Activated CD4-positive, alpha-beta memory T cell treated with anti-CD3 and anti-CD28 coated beads, Interleukin-2, amount 10 ng/mL, durations not matched to agents 7 days and 5 days (primary cell): ENCODE results near the gene FDXR. TPM values are rescaled to one million over a fixed set of nuclear protein-coding genes. Genes with fewer than 3 reads are reported as not detected.

ENCODE experiments used
- CTCF ChIA-PET: fragments of 350-600 bp; sonication (Branson Sonifier 250); formaldehyde crosslinking; loops from one replicate; lab custom pipeline; 2021; ENCODE audit warnings: antibody characterized with exemption, inconsistent platforms; lab: Charles Lee
- POLR2A ChIA-PET: fragments of 350-600 bp; sonication (Branson Sonifier 250); formaldehyde crosslinking; loops from one replicate; lab custom pipeline; 2021; ENCODE audit warnings: antibody characterized with exemption; lab: Charles Lee
- DNase-seq: peaks from one replicate; pipeline ENCODE4 v3.0.0-alpha.2; 2020
- H3K27ac Mint-ChIP-seq: one replicate; pipeline ENCODE4 v1.8.0; 2021; ENCODE audit warnings: mild to moderate bottlenecking, mixed read lengths
- H3K27me3 Mint-ChIP-seq: one replicate; pipeline ENCODE4 v1.8.0; 2021; ENCODE audit warnings: mixed read lengths
- H3K36me3 Mint-ChIP-seq: one replicate; pipeline ENCODE4 v1.8.0; 2021; ENCODE audit warnings: low read depth, mixed read lengths
- H3K4me1 Mint-ChIP-seq: one replicate; pipeline ENCODE4 v1.8.0; 2021; ENCODE audit warnings: mixed read lengths
- H3K4me3 Mint-ChIP-seq: one replicate; pipeline ENCODE4 v1.8.0; 2021; ENCODE audit warnings: mild to moderate bottlenecking, mixed read lengths
- H3K9me3 Mint-ChIP-seq: one replicate; pipeline ENCODE4 v1.8.0; 2021; ENCODE audit warnings: mixed read lengths
- total RNA-seq, 2 experiments: library from RNA; stranded (reverse); gene quantifications; one replicate each; pipeline ENCODE4 v1.2.3, GENCODE V29; 2021

The FDXR gene
- total RNA-seq, 2 experiments from 2014 or later: 22.9 to 24.0 TPM

GRCh38 chr17:74850310-74850709 lies 22.5 kb downstream of the FDXR start:
- CTCF ChIA-PET: interaction anchor here (1.2 kb wide), 1 partner anchor 12 kb away, joined by 3 read pairs; no protein-coding TSS in a partner anchor

DNA sequence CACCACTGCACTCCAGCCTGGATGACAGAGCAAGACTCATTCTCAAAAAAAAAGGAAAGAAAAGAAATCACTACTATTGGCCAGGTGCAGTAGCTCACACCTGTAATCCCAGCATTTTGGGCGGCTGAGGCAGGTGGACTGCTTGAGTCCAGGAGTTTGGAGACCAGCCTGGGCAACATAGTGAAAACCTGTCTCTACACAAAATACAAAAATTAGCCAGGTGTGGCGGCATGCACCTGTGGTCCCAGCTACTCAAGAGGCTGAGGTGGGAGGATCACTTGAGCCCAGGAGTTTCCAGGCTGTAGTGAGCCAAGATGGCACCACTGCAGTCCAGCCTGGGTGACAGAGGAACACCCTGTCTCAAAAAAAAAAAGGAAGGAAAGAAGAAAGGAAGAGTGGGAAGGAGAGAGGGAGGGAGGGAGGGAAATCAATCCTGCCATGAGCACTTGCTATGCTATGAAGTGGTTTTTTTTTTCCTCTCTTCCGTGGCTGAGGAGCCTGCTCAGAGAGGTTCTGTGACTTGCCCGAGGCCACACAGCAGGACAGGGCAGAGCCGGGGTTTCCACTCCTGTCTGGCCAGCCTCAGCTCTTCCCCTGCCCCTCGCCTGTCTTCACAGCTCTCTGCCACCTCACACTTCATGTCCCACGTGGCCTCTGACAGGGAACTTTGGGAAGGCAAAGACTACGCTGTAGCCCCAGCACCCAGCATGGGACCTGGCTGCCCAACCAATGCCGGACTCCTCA lies 24.0 kb downstream of the FDXR start:
- Mint-ChIP-seq H3K4me3 (no peak overlapping the region), H3K4me1 (peaks cover 9% of the 10 kb centered on the region), H3K9me3 (no peaks in the 10 kb centered on the region), H3K27ac (no peak overlapping the region), H3K27me3 (peaks cover 19% of the 10 kb centered on the region), H3K36me3 (no peaks in the 10 kb centered on the region)
- no peak for DNase-seq
- ChIA-PET POLR2A (no interaction called here), CTCF (interaction anchor here (1.2 kb wide), 1 partner anchor 15 kb away, joined by 3 read pairs; no protein-coding TSS in a partner anchor)

More at GRCh38 chr17:74850310-74850709, 22.5 kb downstream of the FDXR start:
- DNase-seq: no peak
- Mint-ChIP-seq H3K9me3 (no peaks in the 10 kb centered on the region), H3K27ac (no peak overlapping the region), H3K4me3 (no peak overlapping the region), H3K4me1 (peaks cover 9% of the 10 kb centered on the region), H3K27me3 (peaks cover 30% of the 10 kb centered on the region), H3K36me3 (no peaks in the 10 kb centered on the region)
- POLR2A ChIA-PET: interaction anchor here (1.0 to 3.0 kb wide), 2 partner anchors 23 to 70 kb away, joined by 3 to 11 read pairs; partner anchors contain the start of gene FDXR

DNA sequence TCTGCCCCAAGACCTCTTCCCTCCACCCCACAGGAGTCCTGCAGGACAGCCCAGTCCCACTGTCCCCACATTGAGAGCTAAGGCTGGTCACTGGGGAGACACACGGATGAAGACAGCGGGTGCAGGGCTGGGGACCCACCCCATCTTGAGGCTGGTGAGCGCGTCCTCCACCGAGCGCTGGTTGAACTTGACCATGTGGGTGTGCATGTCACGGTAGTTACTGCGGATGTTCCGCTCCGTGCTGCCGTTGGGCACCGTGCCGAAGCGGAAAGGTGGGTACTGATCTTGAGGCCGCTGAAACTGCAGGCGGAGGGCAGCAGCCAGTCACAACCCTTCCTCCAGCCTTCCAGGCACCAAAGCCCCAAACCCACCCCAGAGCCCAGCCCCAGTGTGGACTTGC lies 26.2 kb downstream of the FDXR start:
- no peaks in the 10 kb centered on the region for H3K9me3 Mint-ChIP-seq
- H3K4me3 Mint-ChIP-seq: no peak overlapping the region
- no peaks in the 10 kb centered on the region for H3K4me1 Mint-ChIP-seq
- no peak overlapping the region for H3K27ac Mint-ChIP-seq
- CTCF ChIA-PET: no interaction called here
- H3K36me3 Mint-ChIP-seq: no peaks in the 10 kb centered on the region
- no peak for DNase-seq
- peaks cover 19% of the 10 kb centered on the region for H3K27me3 Mint-ChIP-seq
- POLR2A ChIA-PET: interaction anchor here (1.1 kb wide), 1 partner anchor 26 kb away, joined by 3 read pairs; the partner anchor contains the start of gene FDXR

- Mint-ChIP-seq H3K4me3 (no peak overlapping the region), H3K36me3 (peaks cover 2% of the 10 kb centered on the region), H3K9me3 (no peaks in the 10 kb centered on the region), H3K4me1 (peaks cover 10% of the 10 kb centered on the region), H3K27me3 (peaks cover 16% of the 10 kb centered on the region), H3K27ac (no peak overlapping the region)
- DNase-seq: no peak
- CTCF ChIA-PET: interaction anchor here (1.1 to 1.7 kb wide), 5 partner anchors 13 to 186 kb away, joined by 3 to 5 read pairs (median 4); partner anchors contain the start of genes FDXR and GRIN2C
- POLR2A ChIA-PET: interaction anchor here (0.7 to 1.5 kb wide), 2 partner anchors 10 to 169 kb away, joined by 3 to 4 read pairs; partner anchors contain the start of gene MRPL58
Observed at GRCh38 chr17:74843352-74843627, 29.5 kb downstream of the FDXR start.

GRCh38 chr17:74842599-74843351 lies 30.0 kb downstream of the FDXR start:
- no peak overlapping the region for H3K4me3 Mint-ChIP-seq
- CTCF ChIA-PET: interaction anchor here (1.2 to 1.7 kb wide), 4 partner anchors 13 to 186 kb away, joined by 3 to 5 read pairs (median 4); partner anchors contain the start of gene FDXR
- H3K27me3 Mint-ChIP-seq: peaks cover 16% of the 10 kb centered on the region
- no peaks in the 10 kb centered on the region for H3K9me3 Mint-ChIP-seq
- peaks cover 10% of the 10 kb centered on the region for H3K4me1 Mint-ChIP-seq
- DNase-seq: no peak
- H3K27ac Mint-ChIP-seq: no peak overlapping the region
- peaks cover 2% of the 10 kb centered on the region for H3K36me3 Mint-ChIP-seq
- POLR2A ChIA-PET: interaction anchor here (0.7 to 1.5 kb wide), 2 partner anchors 10 to 169 kb away, joined by 3 to 4 read pairs; partner anchors contain the start of gene MRPL58

- DNase-seq: no peak
- ChIA-PET POLR2A (interaction anchor here (1.6 kb wide), 1 partner anchor 21 kb away, joined by 5 read pairs; no protein-coding TSS in a partner anchor), CTCF (interaction anchor here (1.2 to 1.7 kb wide), 2 partner anchors 23 to 31 kb away, joined by 4 to 5 read pairs; partner anchors contain the start of gene FDXR)
- H3K4me1 Mint-ChIP-seq: peaks cover 10% of the 10 kb centered on the region
- H3K27ac Mint-ChIP-seq: no peak overlapping the region
- no peaks in the 10 kb centered on the region for H3K9me3 Mint-ChIP-seq
- H3K36me3 Mint-ChIP-seq: peaks cover 2% of the 10 kb centered on the region
- no peak overlapping the region for H3K4me3 Mint-ChIP-seq
- peaks cover 16% of the 10 kb centered on the region for H3K27me3 Mint-ChIP-seq
Observed at GRCh38 chr17:74842146-74842598, 30.6 kb downstream of the FDXR start.

- DNase-seq: no peak
- Mint-ChIP-seq H3K36me3 (peaks cover 10% of the 10 kb centered on the region), H3K27ac (no peak overlapping the region), H3K4me3 (no peak overlapping the region), H3K9me3 (no peaks in the 10 kb centered on the region), H3K4me1 (peaks cover 10% of the 10 kb centered on the region), H3K27me3 (peaks cover 16% of the 10 kb centered on the region)
- ChIA-PET POLR2A (interaction anchor here (1.6 kb wide), 1 partner anchor 23 kb away, joined by 5 read pairs; no protein-coding TSS in a partner anchor), CTCF (no interaction called here)
Observed at GRCh38 chr17:74840989-74841666, 31.7 kb downstream of the FDXR start.

GRCh38 chr17:74839990-74840852 lies 32.6 kb downstream of the FDXR start:
- ChIA-PET POLR2A (interaction anchor here (1.6 kb wide), 1 partner anchor 23 kb away, joined by 5 read pairs; no protein-coding TSS in a partner anchor), CTCF (no interaction called here)
- no peak for DNase-seq
- Mint-ChIP-seq H3K4me3 (no peak overlapping the region), H3K27ac (no peak overlapping the region), H3K4me1 (peaks cover 10% of the 10 kb centered on the region), H3K27me3 (peaks cover 16% of the 10 kb centered on the region), H3K9me3 (no peaks in the 10 kb centered on the region), H3K36me3 (peaks cover 14% of the 10 kb centered on the region)

DNA sequence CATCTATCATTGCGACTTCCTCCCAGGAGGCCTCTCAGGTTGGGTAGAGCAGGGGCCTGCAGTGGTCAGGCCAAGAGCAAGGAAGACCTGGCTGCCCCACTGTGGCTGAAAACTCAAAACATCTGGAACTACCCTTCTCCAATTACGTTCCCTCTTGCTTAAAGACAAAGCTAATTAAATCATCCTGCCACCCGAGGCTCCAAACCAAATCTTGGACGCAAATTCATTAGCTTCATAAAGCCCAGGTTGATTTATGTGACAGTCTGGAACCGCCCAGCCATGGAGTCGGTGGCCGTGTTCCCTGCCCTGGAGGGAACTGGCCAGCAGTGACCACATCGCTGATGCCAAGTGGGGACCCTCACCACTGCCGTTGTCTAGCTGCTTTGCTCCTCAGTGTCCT lies 34.5 kb downstream of the FDXR start:
- ChIA-PET POLR2A (no interaction called here), CTCF (interaction anchor here (1.1 to 1.3 kb wide), 2 partner anchors 27 to 47 kb away, joined by 3 read pairs; no protein-coding TSS in a partner anchor)
- H3K27me3 Mint-ChIP-seq: peaks cover 9% of the 10 kb centered on the region
- no peak overlapping the region for H3K27ac Mint-ChIP-seq
- H3K4me1 Mint-ChIP-seq: peaks cover 10% of the 10 kb centered on the region
- peaks cover 14% of the 10 kb centered on the region for H3K36me3 Mint-ChIP-seq
- no peaks in the 10 kb centered on the region for H3K9me3 Mint-ChIP-seq
- H3K4me3 Mint-ChIP-seq: no peak overlapping the region
- no peak for DNase-seq

DNA sequence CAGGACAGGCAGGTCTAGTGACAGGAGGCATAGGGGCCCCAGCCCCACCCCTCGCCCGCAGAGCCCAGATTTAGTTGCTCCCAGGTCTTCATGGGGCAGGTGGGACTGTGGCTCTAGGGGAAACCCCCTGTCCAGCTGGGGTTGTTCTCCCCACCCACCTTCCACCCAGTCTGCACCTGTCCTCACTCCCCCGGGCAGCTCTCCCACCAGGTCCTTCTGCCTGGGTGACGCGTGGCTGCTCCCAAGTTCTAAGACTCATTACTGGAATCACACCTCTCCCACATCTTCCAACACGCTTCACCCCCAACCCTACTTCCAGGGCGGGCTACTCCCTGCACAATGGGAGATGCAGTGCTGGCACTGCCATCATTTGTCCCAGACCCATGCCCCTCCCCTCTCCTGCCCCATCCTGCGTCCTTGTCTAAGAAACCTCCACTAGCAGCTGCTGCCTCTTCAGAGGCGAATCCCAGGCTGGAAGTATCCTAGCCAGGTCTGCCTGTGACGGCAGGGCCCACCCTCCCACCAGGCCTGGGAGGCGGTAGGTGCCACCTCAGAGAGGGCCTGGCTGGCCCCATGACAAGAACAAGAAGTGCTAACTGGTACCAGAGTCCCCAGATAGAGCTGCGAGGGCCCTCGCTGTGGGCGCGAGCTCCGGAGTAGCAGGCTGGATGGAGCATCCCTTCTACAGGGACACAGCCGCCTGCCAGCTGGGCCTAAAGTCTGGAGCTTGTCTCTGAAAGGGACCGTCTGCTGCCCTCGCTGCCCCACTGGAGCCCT lies 35.9 kb downstream of the FDXR start:
- Mint-ChIP-seq H3K4me1 (peaks cover 10% of the 10 kb centered on the region), H3K27me3 (peaks cover 4% of the 10 kb centered on the region), H3K27ac (no peak overlapping the region), H3K36me3 (peaks cover 14% of the 10 kb centered on the region), H3K9me3 (no peaks in the 10 kb centered on the region), H3K4me3 (no peak overlapping the region)
- POLR2A ChIA-PET: no interaction called here
- CTCF ChIA-PET: interaction anchor here (1.3 kb wide), 1 partner anchor 45 kb away, joined by 3 read pairs; no protein-coding TSS in a partner anchor
- no peak for DNase-seq

DNA sequence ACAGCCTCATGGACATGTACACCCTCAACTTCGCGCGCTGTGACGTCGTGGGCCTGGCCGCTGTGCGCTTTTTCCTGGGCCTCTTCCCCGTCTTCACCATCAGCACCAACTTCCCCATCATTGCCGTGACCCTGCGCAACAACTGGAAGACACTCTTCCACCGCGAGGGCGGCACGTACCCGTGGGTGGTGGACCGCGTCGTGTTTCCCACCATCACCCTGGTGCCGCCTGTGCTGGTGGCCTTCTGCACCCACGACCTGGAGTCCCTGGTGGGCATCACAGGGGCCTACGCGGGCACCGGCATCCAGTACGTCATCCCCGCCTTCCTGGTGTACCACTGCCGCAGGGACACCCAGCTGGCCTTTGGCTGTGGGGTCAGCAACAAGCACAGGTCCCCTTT lies 36.6 kb downstream of the FDXR start:
- ChIA-PET CTCF (no interaction called here), POLR2A (no interaction called here)
- no peak for DNase-seq
- H3K27ac Mint-ChIP-seq: no peak overlapping the region
- H3K36me3 Mint-ChIP-seq: peaks cover 14% of the 10 kb centered on the region
- peaks cover 10% of the 10 kb centered on the region for H3K4me1 Mint-ChIP-seq
- no peaks in the 10 kb centered on the region for H3K9me3 Mint-ChIP-seq
- peaks cover 2% of the 10 kb centered on the region for H3K27me3 Mint-ChIP-seq
- H3K4me3 Mint-ChIP-seq: no peak overlapping the region
